Measurements from ENCODE around the gene ZMYM4. TPM values are rescaled to one million over a fixed set of nuclear protein-coding genes. Genes with fewer than 3 reads are reported as not detected.

The ZMYM4 gene
- 58.3 and 65.9 TPM in 2 replicates for total RNA-seq
- long read RNA-seq, partial matches to known transcripts: 17 of 23 reads
- long read RNA-seq, other reads (novel, unspliced or antisense): 6 of 23 reads

DNA sequence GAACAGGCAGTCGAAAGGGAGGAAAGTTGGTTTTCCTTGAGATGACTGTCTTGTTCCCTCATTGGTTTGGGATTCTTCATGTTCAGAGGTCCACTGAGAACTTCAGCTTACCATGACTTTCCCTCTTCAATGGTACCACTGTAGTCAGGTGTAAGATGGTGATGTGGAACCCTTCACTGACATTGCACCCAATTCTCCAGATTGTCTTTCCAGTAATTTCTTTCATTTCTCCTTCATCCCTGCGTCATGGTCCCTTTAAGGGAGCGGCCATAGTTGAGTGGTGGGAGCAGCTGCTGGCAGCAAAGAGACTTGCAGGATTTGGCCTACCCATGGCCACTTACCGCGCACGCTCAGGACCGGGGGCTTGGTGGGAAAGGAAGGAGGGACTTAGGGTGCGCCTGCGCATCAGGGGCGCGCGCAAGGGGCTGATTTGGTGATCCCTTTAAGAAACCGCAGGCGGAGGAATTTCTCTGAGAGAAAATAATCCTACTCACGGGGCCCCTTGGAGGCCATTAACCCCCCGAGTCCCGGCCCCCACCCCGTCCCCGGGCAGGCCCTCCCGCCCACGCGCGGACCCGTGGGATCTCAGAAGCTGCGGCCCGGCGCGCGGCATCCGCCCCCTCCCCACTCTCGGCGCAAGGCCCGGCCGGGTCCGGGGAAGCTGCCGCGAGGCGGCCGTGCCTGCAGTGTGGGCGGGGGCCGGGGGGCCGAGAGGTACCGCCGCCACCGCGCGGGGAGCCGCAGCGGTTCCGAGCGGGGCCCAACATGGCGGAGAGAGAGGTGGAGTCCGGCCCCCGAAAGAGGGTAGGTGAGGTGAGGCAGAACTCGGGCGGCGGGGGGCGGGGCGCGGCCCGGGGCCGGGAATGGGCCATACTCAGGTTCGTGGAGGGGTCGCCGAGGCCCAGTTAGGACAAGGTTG, at the start of gene ZMYM4:
TSS of gene ZMYM4 (plus strand) at position 428 of the 919 bp plus-strand sequence. CDS start at position 766, 338 bp downstream.
- H3K4me3 Mint-ChIP-seq (ENCODE audit: unreplicated experiment): peak within 1 kb of the TSS; percentile 82
- peaks cover 40% of the 10 kb centered on the region for H3K4me1 Mint-ChIP-seq (ENCODE audit: unreplicated experiment)
- peak; percentile 98 for DNase-seq (ENCODE audit: extremely low spot score, unreplicated experiment)
- H3K9me3 Mint-ChIP-seq (ENCODE audit: unreplicated experiment): peaks cover 5% of the 10 kb centered on the region
- peaks cover 2% of the 10 kb centered on the region for H3K36me3 Mint-ChIP-seq (ENCODE audit: unreplicated experiment)
- TF ChIP-seq, protein P1, sequence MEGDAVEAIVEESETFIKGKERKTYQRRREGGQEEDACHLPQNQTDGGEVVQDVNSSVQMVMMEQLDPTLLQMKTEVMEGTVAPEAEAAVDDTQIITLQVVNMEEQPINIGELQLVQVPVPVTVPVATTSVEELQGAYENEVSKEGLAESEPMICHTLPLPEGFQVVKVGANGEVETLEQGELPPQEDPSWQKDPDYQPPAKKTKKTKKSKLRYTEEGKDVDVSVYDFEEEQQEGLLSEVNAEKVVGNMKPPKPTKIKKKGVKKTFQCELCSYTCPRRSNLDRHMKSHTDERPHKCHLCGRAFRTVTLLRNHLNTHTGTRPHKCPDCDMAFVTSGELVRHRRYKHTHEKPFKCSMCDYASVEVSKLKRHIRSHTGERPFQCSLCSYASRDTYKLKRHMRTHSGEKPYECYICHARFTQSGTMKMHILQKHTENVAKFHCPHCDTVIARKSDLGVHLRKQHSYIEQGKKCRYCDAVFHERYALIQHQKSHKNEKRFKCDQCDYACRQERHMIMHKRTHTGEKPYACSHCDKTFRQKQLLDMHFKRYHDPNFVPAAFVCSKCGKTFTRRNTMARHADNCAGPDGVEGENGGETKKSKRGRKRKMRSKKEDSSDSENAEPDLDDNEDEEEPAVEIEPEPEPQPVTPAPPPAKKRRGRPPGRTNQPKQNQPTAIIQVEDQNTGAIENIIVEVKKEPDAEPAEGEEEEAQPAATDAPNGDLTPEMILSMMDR (IDR thresholded peaks at IDR 0.05): peak; percentile 7
- H3K27me3 Mint-ChIP-seq (ENCODE audit: unreplicated experiment): no peaks in the 10 kb centered on the region
- peak within 1 kb of the TSS; percentile 77 for H3K27ac Mint-ChIP-seq (ENCODE audit: unreplicated experiment)

GRCh38 chr1:35220976-35221375, 47.5 kb upstream of the ZMYM4 start:
- Mint-ChIP-seq H3K9me3 (ENCODE audit: unreplicated experiment) (no peaks in the 10 kb centered on the region), H3K27me3 (ENCODE audit: unreplicated experiment) (no peaks in the 10 kb centered on the region), H3K4me1 (ENCODE audit: unreplicated experiment) (peaks cover 8% of the 10 kb centered on the region), H3K4me3 (ENCODE audit: unreplicated experiment) (no peak overlapping the region), H3K36me3 (ENCODE audit: unreplicated experiment) (no peaks in the 10 kb centered on the region), H3K27ac (ENCODE audit: unreplicated experiment) (no peak overlapping the region)
- no peak for DNase-seq (ENCODE audit: extremely low spot score, unreplicated experiment)
- TF ChIP-seq, protein P1 (IDR thresholded peaks at IDR 0.05): peak; percentile 41

GRCh38 chr1:35222322-35223083, 46.0 kb upstream of the ZMYM4 start:
- Mint-ChIP-seq H3K4me3 (ENCODE audit: unreplicated experiment) (no peak overlapping the region), H3K27ac (ENCODE audit: unreplicated experiment) (no peak overlapping the region), H3K4me1 (ENCODE audit: unreplicated experiment) (peaks cover 8% of the 10 kb centered on the region), H3K27me3 (ENCODE audit: unreplicated experiment) (peaks cover 9% of the 10 kb centered on the region), H3K9me3 (ENCODE audit: unreplicated experiment) (no peaks in the 10 kb centered on the region), H3K36me3 (ENCODE audit: unreplicated experiment) (no peaks in the 10 kb centered on the region)
- TF ChIP-seq, protein P1 (IDR thresholded peaks at IDR 0.05): no peak
- DNase-seq (ENCODE audit: extremely low spot score, unreplicated experiment): no peak

GRCh38 chr1:35223084-35223630, 45.4 kb upstream of the ZMYM4 start:
- peaks cover 8% of the 10 kb centered on the region for H3K4me1 Mint-ChIP-seq (ENCODE audit: unreplicated experiment)
- no peak for DNase-seq (ENCODE audit: extremely low spot score, unreplicated experiment)
- H3K27ac Mint-ChIP-seq (ENCODE audit: unreplicated experiment): no peak overlapping the region
- H3K9me3 Mint-ChIP-seq (ENCODE audit: unreplicated experiment): no peaks in the 10 kb centered on the region
- H3K36me3 Mint-ChIP-seq (ENCODE audit: unreplicated experiment): no peaks in the 10 kb centered on the region
- H3K4me3 Mint-ChIP-seq (ENCODE audit: unreplicated experiment): no peak overlapping the region
- H3K27me3 Mint-ChIP-seq (ENCODE audit: unreplicated experiment): peaks cover 11% of the 10 kb centered on the region
- TF ChIP-seq, protein P1 (IDR thresholded peaks at IDR 0.05): no peak
